NCI-H82 (cell line): Measurements from ENCODE around the gene NIBAN1.

Experiments used
- DNase-seq: peaks from one replicate; lab custom pipeline; 2025; lab: John Stamatoyannopoulos, UW

The NIBAN1 gene

GRCh38 chr1:184945029-184945428 lies 29.3 kb downstream of the NIBAN1 start:
- no peak for DNase-seq

GRCh38 chr1:184943998-184944397 lies 30.3 kb downstream of the NIBAN1 start:
- DNase-seq = no peak

- DNase-seq = no peak
Measured at GRCh38 chr1:184941735-184942134, 32.6 kb downstream of the NIBAN1 start.

GRCh38 chr1:184941410-184941733 lies 32.9 kb downstream of the NIBAN1 start:
- no peak for DNase-seq

GRCh38 chr1:184940694-184941409 lies 33.5 kb downstream of the NIBAN1 start:
- no peak for DNase-seq

- no peak for DNase-seq
Measured at GRCh38 chr1:184940226-184940625, 34.1 kb downstream of the NIBAN1 start.

GRCh38 chr1:184937729-184938128 lies 36.6 kb downstream of the NIBAN1 start:
- no peak for DNase-seq

GRCh38 chr1:184935920-184936798 lies 38.1 kb downstream of the NIBAN1 start:
- DNase-seq = no peak

GRCh38 chr1:184933944-184934343 lies 40.4 kb downstream of the NIBAN1 start:
- no peak for DNase-seq

GRCh38 chr1:184932319-184932718 lies 42.0 kb downstream of the NIBAN1 start:
- DNase-seq = no peak

GRCh38 chr1:184931566-184931965 lies 42.7 kb downstream of the NIBAN1 start:
- no peak for DNase-seq

GRCh38 chr1:184930645-184931044 lies 43.7 kb downstream of the NIBAN1 start:
- DNase-seq = no peak

- DNase-seq = no peak
Measured at GRCh38 chr1:184930232-184930631, 44.1 kb downstream of the NIBAN1 start.

GRCh38 chr1:184929711-184930202 lies 44.6 kb downstream of the NIBAN1 start:
- no peak for DNase-seq

- DNase-seq = no peak
Measured at GRCh38 chr1:184928394-184928793, 45.9 kb downstream of the NIBAN1 start.
